ENCODE results near the gene CARD18.

Gene CARD18

GRCh38 chr11:105137286-105137685 lies 2.3 kb downstream of the CARD18 start:
- no peak overlapping the region for H3K27ac ChIP-seq
- TF ChIP-seq CTCF (conservative IDR thresholded peaks at IDR 0.05), result no peak

- TF ChIP-seq CTCF (conservative IDR thresholded peaks at IDR 0.05), result no peak
- H3K27ac ChIP-seq, result no peak overlapping the region
These were observed 3.7 kb downstream of the CARD18 start for GRCh38 chr11:105135883-105136282.

GRCh38 chr11:105132716-105133511 lies 6.7 kb downstream of the CARD18 start:
- no peak overlapping the region for H3K27ac ChIP-seq
- TF ChIP-seq CTCF (conservative IDR thresholded peaks at IDR 0.05), result no peak

GRCh38 chr11:105130189-105130813 lies 9.3 kb downstream of the CARD18 start:
- TF ChIP-seq CTCF (conservative IDR thresholded peaks at IDR 0.05), result no peak
- H3K27ac ChIP-seq, result no peak overlapping the region

GRCh38 chr11:105124756-105125155 lies 14.8 kb downstream of the CARD18 start:
- no peak for TF ChIP-seq CTCF (conservative IDR thresholded peaks at IDR 0.05)
- H3K27ac ChIP-seq, result no peak overlapping the region

- TF ChIP-seq CTCF (conservative IDR thresholded peaks at IDR 0.05), result no peak
- H3K27ac ChIP-seq, result no peak overlapping the region
These were observed 28.2 kb downstream of the CARD18 start for GRCh38 chr11:105111145-105111944.

GRCh38 chr11:105110688-105111030 lies 28.9 kb downstream of the CARD18 start:
- H3K27ac ChIP-seq, result no peak overlapping the region
- no peak for TF ChIP-seq CTCF (conservative IDR thresholded peaks at IDR 0.05)
